GM20000 (cell line): ENCODE results near the gene GAA.

Experiments
- DNase-seq: peaks from one replicate; pipeline ENCODE4 v3.0.0; 2012; ENCODE audit warnings: low spot score
- TF ChIP-seq, protein P1 (sequence below): IDR thresholded peaks from 2 replicates; pipeline ENCODE4 v1.5.1; 2012; ENCODE audit warnings: mild to moderate bottlenecking, control low read depth; ENCODE audit errors: extremely low read depth, missing control alignments

Gene GAA

DNA sequence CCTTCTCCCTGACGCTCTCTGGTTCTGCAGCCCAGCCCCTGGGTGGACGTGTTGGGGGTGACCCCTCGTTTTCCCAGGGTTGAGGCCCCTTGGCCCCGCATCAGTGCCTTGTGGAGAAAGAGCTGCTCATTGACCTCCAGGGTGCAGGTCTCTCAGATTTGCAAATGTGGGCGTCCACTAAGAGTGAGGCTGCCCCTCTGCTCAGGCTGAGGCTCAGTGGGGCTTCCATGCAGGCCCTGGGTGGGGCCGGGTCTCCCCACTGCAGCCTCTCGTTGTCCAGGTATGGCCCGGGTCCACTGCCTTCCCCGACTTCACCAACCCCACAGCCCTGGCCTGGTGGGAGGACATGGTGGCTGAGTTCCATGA is 9.0 kb downstream of the GAA start:
- TF ChIP-seq, protein P1, sequence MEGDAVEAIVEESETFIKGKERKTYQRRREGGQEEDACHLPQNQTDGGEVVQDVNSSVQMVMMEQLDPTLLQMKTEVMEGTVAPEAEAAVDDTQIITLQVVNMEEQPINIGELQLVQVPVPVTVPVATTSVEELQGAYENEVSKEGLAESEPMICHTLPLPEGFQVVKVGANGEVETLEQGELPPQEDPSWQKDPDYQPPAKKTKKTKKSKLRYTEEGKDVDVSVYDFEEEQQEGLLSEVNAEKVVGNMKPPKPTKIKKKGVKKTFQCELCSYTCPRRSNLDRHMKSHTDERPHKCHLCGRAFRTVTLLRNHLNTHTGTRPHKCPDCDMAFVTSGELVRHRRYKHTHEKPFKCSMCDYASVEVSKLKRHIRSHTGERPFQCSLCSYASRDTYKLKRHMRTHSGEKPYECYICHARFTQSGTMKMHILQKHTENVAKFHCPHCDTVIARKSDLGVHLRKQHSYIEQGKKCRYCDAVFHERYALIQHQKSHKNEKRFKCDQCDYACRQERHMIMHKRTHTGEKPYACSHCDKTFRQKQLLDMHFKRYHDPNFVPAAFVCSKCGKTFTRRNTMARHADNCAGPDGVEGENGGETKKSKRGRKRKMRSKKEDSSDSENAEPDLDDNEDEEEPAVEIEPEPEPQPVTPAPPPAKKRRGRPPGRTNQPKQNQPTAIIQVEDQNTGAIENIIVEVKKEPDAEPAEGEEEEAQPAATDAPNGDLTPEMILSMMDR, result no peak

DNA sequence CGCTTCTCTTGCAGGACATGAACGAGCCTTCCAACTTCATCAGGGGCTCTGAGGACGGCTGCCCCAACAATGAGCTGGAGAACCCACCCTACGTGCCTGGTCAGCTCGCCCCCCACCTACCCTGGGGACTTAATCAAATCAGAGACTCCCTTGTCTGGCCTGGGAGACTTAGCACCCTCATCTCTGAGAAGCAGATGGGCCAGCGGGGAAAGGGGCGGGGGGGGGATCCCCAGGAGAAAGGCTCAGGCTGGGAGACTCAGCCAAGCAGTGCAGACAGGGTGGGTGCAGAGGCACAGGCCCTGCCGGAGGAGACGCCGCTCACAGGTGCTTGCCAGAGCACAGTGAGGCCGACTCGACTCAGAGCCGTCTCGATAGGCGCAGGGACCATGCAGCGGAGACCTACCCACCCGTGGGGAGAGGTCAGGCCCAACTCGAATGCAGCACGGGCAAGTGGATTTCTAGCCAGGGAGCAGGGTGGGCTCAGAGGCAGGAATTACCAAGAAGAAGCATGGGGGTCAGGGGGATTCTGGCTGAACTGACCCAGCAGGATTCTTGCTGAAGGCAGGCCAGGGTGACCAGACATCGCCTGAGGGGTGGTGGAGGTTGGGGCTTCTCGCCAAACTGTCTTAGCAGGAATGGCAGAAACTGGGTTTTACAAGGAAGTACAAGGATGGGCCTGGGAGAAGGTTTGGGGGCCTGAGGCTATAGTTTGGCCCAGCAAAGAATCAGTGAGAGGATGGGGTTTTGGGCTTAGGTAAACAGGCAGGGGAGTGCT is 9.7 kb downstream of the GAA start:
- DNase-seq, result no peak
- TF ChIP-seq, protein P1, result no peak

More for the DNA sequence above, 9.0 kb downstream of the GAA start:
- DNase-seq, result no peak

DNA sequence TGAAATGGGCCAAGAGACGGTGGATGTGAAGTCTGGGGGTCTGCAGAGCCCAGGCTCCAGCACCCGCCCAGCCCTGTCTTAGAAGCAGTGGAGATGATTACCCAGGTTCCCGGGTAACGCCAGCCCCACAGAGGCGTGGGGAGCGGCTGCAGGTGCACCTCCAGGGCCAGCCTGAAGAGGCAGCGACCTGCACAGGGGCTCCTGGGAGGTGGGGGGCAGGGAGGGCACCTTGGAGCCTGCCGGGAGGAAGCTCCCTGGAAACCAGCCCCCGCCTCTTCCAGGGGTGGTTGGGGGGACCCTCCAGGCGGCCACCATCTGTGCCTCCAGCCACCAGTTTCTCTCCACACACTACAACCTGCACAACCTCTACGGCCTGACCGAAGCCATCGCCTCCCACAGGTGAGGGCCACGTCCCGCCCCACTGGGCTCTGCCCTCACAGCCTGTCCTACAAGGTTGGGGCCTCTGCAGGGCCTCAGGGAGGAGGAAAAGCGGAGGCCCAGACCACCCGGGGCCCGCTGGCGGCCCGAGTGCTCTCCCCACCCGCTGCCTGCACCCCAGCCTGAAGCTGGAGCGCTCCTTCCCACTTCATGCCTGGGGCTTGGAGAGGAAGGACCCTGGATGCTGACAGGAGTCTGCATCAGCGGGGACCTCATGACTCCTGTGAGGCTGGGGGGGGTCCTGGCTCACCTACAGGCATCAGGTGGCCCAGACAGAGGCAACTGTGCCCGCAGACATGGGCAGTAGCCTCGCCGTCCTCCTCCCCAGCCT is 10.5 kb downstream of the GAA start:
- DNase-seq, result no peak

DNA sequence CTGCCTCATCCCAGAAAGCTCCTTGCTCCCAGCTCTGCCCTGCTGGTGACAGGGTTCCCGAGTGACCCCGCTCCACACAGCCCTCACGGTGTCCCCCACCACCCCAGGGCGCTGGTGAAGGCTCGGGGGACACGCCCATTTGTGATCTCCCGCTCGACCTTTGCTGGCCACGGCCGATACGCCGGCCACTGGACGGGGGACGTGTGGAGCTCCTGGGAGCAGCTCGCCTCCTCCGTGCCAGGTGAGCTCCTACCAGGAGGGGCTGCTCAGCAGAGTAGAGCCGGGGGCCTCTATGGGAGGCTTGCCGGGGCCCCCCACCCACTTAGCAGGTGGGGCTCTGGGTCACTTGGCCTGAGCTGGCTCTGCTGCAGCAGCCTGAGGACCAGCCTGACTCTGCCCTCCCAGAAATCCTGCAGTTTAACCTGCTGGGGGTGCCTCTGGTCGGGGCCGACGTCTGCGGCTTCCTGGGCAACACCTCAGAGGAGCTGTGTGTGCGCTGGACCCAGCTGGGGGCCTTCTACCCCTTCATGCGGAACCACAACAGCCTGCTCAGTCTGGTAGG is 11.2 kb downstream of the GAA start:
- no peak for DNase-seq
- TF ChIP-seq, protein P1, result no peak

More for the DNA sequence above, 10.5 kb downstream of the GAA start:
- TF ChIP-seq, protein P1, result no peak

DNA sequence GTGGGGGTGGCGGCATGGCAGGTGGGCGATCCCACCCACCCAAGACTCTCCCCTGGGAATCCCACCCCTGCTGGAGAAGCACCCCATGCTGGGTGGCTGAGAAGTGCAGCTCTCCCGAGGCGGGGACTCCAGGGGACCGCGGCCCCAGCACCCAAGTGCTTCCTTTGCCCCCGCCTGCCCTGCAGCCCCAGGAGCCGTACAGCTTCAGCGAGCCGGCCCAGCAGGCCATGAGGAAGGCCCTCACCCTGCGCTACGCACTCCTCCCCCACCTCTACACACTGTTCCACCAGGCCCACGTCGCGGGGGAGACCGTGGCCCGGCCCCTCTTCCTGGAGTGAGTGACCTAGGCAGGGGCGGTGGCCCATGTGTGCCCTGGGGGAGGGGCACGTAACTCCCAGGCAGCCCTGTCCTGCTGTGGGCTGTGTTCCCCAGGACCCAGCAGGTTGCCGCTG is 11.7 kb downstream of the GAA start:
- TF ChIP-seq, protein P1, result no peak
- DNase-seq, result no peak

DNA sequence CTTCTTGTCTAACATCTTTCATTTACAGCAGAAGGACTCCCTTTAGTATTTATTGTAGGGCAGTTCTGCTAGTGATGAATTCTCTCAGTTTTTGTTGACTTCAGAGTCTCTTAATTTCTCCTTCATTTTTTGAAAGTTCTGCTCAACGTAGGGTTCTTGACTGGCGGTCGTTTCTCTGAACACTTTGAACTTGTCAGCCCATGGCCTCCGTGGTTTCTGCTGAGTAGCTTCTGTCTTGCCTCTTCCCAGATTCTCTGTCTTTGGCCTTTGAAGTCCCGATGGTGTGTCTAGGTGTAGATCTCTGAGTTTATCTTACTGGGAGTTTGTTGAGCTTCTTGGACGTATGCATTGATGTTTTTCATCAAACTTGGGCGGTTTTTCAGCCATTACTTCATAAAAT is 13.4 kb downstream of the GAA start:
- TF ChIP-seq, protein P1, result no peak
- DNase-seq, result no peak

DNA sequence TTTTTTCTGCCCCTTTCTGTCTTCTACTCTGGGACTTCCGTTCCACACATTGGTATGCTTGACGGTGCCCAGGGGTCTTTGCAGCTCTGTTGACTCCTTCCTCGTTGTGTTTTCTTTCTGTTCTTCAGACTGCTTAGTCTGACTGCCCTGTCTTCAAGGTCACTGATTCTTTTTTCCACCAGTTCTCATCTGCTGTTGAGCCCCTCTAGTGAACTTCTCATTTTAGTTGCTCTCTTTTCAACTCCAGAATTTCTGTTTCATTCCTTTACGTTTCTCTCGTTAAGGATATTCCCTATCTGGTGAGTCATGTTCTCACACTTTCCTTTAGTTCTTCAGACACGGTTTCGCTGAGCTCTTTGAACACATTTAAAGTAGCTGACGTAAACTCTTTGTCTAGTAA is 13.8 kb downstream of the GAA start:
- DNase-seq, result no peak
- TF ChIP-seq, protein P1, result no peak
